GM18873 (cell line): ENCODE data around the gene FLT3.
"Not testable (repeated sequence)": the region's sequence is repeated elsewhere in the genome, so short reads cannot be mapped to it uniquely, and the experiment has no call there.

ENCODE experiments used
- ATAC-seq: cut with Tn5 transposase; IDR thresholded peaks from one replicate; pipeline ENCODE4 v1.9.1; 2021; ENCODE audit warnings: mild to moderate bottlenecking, moderate library complexity, moderate number of reproducible peaks; ENCODE audit not compliant: unreplicated experiment, low FRiP score

The FLT3 gene

GRCh38 chr13:28010046-28010445 lies 90.3 kb downstream of the FLT3 start:
- no peak for ATAC-seq

- ATAC-seq, result not testable (repeated sequence)
Measured at GRCh38 chr13:28005016-28005415, 95.4 kb downstream of the FLT3 start.

GRCh38 chr13:28002886-28003698 lies 97.3 kb downstream of the FLT3 start:
- no peak for ATAC-seq

- ATAC-seq, result no peak
Measured at GRCh38 chr13:28001837-28002473, 98.4 kb downstream of the FLT3 start.

GRCh38 chr13:28001049-28001448 lies 99.3 kb downstream of the FLT3 start:
- ATAC-seq, result no peak

- no peak for ATAC-seq
Measured at GRCh38 chr13:28000567-28000966, 99.8 kb downstream of the FLT3 start.

- ATAC-seq, result no peak
Measured at GRCh38 chr13:27997904-27998522, 102.4 kb downstream of the FLT3 start.

- ATAC-seq, result no peak
Measured at GRCh38 chr13:27991881-27992280, 108.5 kb downstream of the FLT3 start.

GRCh38 chr13:27988520-27988919 lies 111.9 kb downstream of the FLT3 start, which contains the start of gene URAD:
Gene URAD (minus strand): TSS chr13:27988693. CDS start chr13:27988637, 56 bp downstream.
- no peak for ATAC-seq

GRCh38 chr13:27985600-27985999 lies 114.8 kb downstream of the FLT3 start:
- ATAC-seq, result no peak

- no peak for ATAC-seq
Measured at GRCh38 chr13:27982361-27982760, 118.0 kb downstream of the FLT3 start.

- ATAC-seq, result no peak
Measured at GRCh38 chr13:27981006-27981708, 119.2 kb downstream of the FLT3 start.

GRCh38 chr13:27980280-27980998 lies 119.9 kb downstream of the FLT3 start:
- no peak for ATAC-seq

GRCh38 chr13:27979765-27980279 lies 120.6 kb downstream of the FLT3 start:
- ATAC-seq, result no peak

GRCh38 chr13:27979001-27979643 lies 121.3 kb downstream of the FLT3 start:
- ATAC-seq, result no peak

- no peak for ATAC-seq
Measured at GRCh38 chr13:27978301-27978968, 121.9 kb downstream of the FLT3 start.

GRCh38 chr13:27977476-27978300 lies 122.7 kb downstream of the FLT3 start:
- ATAC-seq, result no peak
